ENCODE results near the gene LBH. TPM values are rescaled to one million over a fixed set of nuclear protein-coding genes. Genes with fewer than 3 reads are reported as not detected.

LBH gene
- total RNA-seq, 1 donor from 2014 or later, result 74.7 TPM

DNA sequence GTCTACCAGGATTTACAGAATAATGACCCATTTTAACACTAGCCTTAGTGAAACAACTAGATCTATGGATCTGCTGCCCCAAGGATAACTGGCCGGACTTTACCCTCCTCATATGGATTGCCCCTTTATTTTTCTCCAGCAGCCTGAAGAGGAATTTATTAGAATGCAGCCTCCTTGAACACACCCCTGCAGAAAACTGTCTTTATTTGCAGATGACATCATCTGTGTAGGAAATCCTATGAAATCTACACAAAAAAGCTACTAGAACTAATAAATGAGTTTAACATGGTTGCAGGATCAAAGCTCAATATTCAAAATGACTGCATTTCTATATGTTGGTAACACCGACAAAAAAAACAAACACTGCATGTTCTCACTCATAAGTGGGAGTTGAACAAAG is 29.6 kb downstream of the LBH start:
- peaks cover 7% of the 10 kb centered on the region for H3K4me1 Mint-ChIP-seq (ENCODE audit: unreplicated experiment)
- H3K9me3 Mint-ChIP-seq (ENCODE audit: unreplicated experiment), result peaks cover 6% of the 10 kb centered on the region
- H3K4me3 Mint-ChIP-seq (ENCODE audit: unreplicated experiment), result no peak overlapping the region
- H3K27me3 Mint-ChIP-seq (ENCODE audit: unreplicated experiment), result no peaks in the 10 kb centered on the region
- TF ChIP-seq, protein P1, sequence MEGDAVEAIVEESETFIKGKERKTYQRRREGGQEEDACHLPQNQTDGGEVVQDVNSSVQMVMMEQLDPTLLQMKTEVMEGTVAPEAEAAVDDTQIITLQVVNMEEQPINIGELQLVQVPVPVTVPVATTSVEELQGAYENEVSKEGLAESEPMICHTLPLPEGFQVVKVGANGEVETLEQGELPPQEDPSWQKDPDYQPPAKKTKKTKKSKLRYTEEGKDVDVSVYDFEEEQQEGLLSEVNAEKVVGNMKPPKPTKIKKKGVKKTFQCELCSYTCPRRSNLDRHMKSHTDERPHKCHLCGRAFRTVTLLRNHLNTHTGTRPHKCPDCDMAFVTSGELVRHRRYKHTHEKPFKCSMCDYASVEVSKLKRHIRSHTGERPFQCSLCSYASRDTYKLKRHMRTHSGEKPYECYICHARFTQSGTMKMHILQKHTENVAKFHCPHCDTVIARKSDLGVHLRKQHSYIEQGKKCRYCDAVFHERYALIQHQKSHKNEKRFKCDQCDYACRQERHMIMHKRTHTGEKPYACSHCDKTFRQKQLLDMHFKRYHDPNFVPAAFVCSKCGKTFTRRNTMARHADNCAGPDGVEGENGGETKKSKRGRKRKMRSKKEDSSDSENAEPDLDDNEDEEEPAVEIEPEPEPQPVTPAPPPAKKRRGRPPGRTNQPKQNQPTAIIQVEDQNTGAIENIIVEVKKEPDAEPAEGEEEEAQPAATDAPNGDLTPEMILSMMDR (IDR thresholded peaks at IDR 0.05), result no peak
- no peak for DNase-seq (ENCODE audit: extremely low spot score, unreplicated experiment)
- peaks cover 33% of the 10 kb centered on the region for H3K36me3 Mint-ChIP-seq (ENCODE audit: unreplicated experiment)
- no peak overlapping the region for H3K27ac Mint-ChIP-seq (ENCODE audit: unreplicated experiment)

DNA sequence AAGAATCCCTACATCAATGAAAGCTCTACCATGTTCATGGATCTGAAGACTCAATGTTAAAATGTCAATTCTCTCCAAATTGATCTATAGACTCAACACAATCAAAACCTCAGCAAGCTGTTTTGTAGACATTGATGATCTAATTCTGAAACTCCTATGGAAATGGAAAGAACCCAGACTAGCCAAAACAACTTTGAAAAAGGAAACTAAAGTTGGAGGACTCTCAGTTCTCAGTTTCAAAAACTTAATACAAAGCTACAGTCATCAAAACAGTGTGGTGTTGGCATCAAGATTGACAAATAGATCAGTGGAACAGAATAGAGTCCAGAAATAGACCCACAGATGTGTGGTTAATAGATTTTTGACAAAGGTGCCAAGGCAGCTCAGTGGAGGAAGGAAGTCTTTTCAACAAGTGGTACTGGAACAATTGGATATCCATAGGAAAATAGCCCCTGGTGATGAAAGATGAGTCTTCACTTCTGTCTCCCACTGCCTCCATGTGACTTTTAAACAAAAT is 30.4 kb downstream of the LBH start:
- H3K4me1 Mint-ChIP-seq (ENCODE audit: unreplicated experiment), result peaks cover 15% of the 10 kb centered on the region
- H3K36me3 Mint-ChIP-seq (ENCODE audit: unreplicated experiment), result peaks cover 32% of the 10 kb centered on the region

GRCh38 chr2:30262716-30263309 is 31.5 kb downstream of the LBH start:
- TF ChIP-seq, protein P1 (IDR thresholded peaks at IDR 0.05), result no peak
- Mint-ChIP-seq H3K9me3 (ENCODE audit: unreplicated experiment) (peaks cover 6% of the 10 kb centered on the region), H3K4me1 (ENCODE audit: unreplicated experiment) (peaks cover 18% of the 10 kb centered on the region), H3K27ac (ENCODE audit: unreplicated experiment) (no peak overlapping the region), H3K27me3 (ENCODE audit: unreplicated experiment) (no peaks in the 10 kb centered on the region), H3K36me3 (ENCODE audit: unreplicated experiment) (peaks cover 25% of the 10 kb centered on the region), H3K4me3 (ENCODE audit: unreplicated experiment) (no peak overlapping the region)
- no peak for DNase-seq (ENCODE audit: extremely low spot score, unreplicated experiment)

More for the DNA sequence above, 30.4 kb downstream of the LBH start:
- no peak overlapping the region for H3K27ac Mint-ChIP-seq (ENCODE audit: unreplicated experiment)
- DNase-seq (ENCODE audit: extremely low spot score, unreplicated experiment), result no peak
- no peaks in the 10 kb centered on the region for H3K27me3 Mint-ChIP-seq (ENCODE audit: unreplicated experiment)
- TF ChIP-seq, protein P1 (IDR thresholded peaks at IDR 0.05), result no peak
- H3K4me3 Mint-ChIP-seq (ENCODE audit: unreplicated experiment), result no peak overlapping the region
- H3K9me3 Mint-ChIP-seq (ENCODE audit: unreplicated experiment), result peaks cover 6% of the 10 kb centered on the region

- no peak for DNase-seq (ENCODE audit: extremely low spot score, unreplicated experiment)
- Mint-ChIP-seq H3K4me1 (ENCODE audit: unreplicated experiment) (peaks cover 21% of the 10 kb centered on the region), H3K36me3 (ENCODE audit: unreplicated experiment) (peaks cover 15% of the 10 kb centered on the region), H3K9me3 (ENCODE audit: unreplicated experiment) (peaks cover 6% of the 10 kb centered on the region), H3K27me3 (ENCODE audit: unreplicated experiment) (no peaks in the 10 kb centered on the region), H3K27ac (ENCODE audit: unreplicated experiment) (no peak overlapping the region), H3K4me3 (ENCODE audit: unreplicated experiment) (no peak overlapping the region)
- TF ChIP-seq, protein P1 (IDR thresholded peaks at IDR 0.05), result no peak
Observed at GRCh38 chr2:30264274-30264673, 32.9 kb downstream of the LBH start.

GRCh38 chr2:30265052-30266015 is 34.0 kb downstream of the LBH start:
- no peaks in the 10 kb centered on the region for H3K27me3 Mint-ChIP-seq (ENCODE audit: unreplicated experiment)
- peaks cover 5% of the 10 kb centered on the region for H3K36me3 Mint-ChIP-seq (ENCODE audit: unreplicated experiment)
- no peak for DNase-seq (ENCODE audit: extremely low spot score, unreplicated experiment)
- H3K27ac Mint-ChIP-seq (ENCODE audit: unreplicated experiment), result peak overlapping the region; percentile 88
- peaks cover 21% of the 10 kb centered on the region for H3K4me1 Mint-ChIP-seq (ENCODE audit: unreplicated experiment)
- peak overlapping the region; percentile 48 for H3K4me3 Mint-ChIP-seq (ENCODE audit: unreplicated experiment)
- peaks cover 6% of the 10 kb centered on the region for H3K9me3 Mint-ChIP-seq (ENCODE audit: unreplicated experiment)
- TF ChIP-seq, protein P1 (IDR thresholded peaks at IDR 0.05), result no peak

Measured in osteocyte (in vitro differentiated cells).